D721Med (cell line): ENCODE data around the gene PTPRR.

ENCODE experiments used
- DNase-seq: peaks from one replicate; pipeline ENCODE4 v3.0.0; 2011; ENCODE audit warnings: low spot score; ENCODE audit not compliant: insufficient read length
- FAIRE-seq: peaks from 2 replicates; lab custom pipeline; 2011; peaks lifted over from hg19 to GRCh38; lab: Jason Lieb, UNC
- CTCF ChIP-seq: IDR thresholded peaks from 2 replicates; pipeline ENCODE4 v1.5.1; 2012; ENCODE audit warnings: mild to moderate bottlenecking, control low read depth; ENCODE audit not compliant: insufficient read depth; ENCODE audit errors: missing control alignments

The PTPRR gene

GRCh38 chr12:70709022-70709421 is 211.5 kb downstream of the PTPRR start:
- no peak for TF ChIP-seq CTCF
- no peak for DNase-seq
- no peak for FAIRE-seq

- no peak for TF ChIP-seq CTCF
- DNase-seq, result no peak
- FAIRE-seq, result no peak
Observed at GRCh38 chr12:70706611-70707010, 213.9 kb downstream of the PTPRR start.

GRCh38 chr12:70698345-70698744 is 222.2 kb downstream of the PTPRR start:
- DNase-seq (no peak), FAIRE-seq (no peak)
- no peak for TF ChIP-seq CTCF

GRCh38 chr12:70695361-70696023 is 225.0 kb downstream of the PTPRR start:
- FAIRE-seq, result no peak
- DNase-seq, result no peak
- no peak for TF ChIP-seq CTCF

GRCh38 chr12:70692681-70693288 is 227.8 kb downstream of the PTPRR start:
- no peak for DNase-seq
- no peak for FAIRE-seq
- TF ChIP-seq CTCF, result peak; percentile 14

- no peak for TF ChIP-seq CTCF
- FAIRE-seq, result no peak
- DNase-seq, result no peak
Observed at GRCh38 chr12:70691018-70691672, 229.4 kb downstream of the PTPRR start.

GRCh38 chr12:70686907-70687306 is 233.6 kb downstream of the PTPRR start:
- DNase-seq, result no peak
- FAIRE-seq, result no peak
- no peak for TF ChIP-seq CTCF
